Tibial nerve (tissue), 4 donors: ENCODE results near the gene IL31RA. TPM values are rescaled to one million over a fixed set of nuclear protein-coding genes. Genes with fewer than 3 reads are reported as not detected.

Experiments used
- DNase-seq, 2 donors: peaks; one replicate each; pipeline ENCODE4 v3.0.0-alpha.2; 2019; ENCODE audit warnings: low spot score in 2 of 2
- H3K27ac ChIP-seq, 4 donors: fragments of 200-600 bp; sonication (generic) in 3 of 4; one replicate each; pipeline ENCODE4 v1.5.1; 2017 to 2019; ENCODE audit warnings: mild to moderate bottlenecking in 1 of 4
- H3K27me3 ChIP-seq, 2 donors: fragments of 200-600 bp; sonication (generic) in 1 of 2; one replicate each; pipeline versions ENCODE4 v1.5.1 to v1.6.0; 2017 to 2019
- H3K36me3 ChIP-seq, 3 donors: fragments of 200-600 bp; sonication (generic); one replicate each; pipeline ENCODE4 v1.5.1; 2018 to 2019
- H3K4me1 ChIP-seq, 4 donors: fragments of 200-600 bp; sonication (generic) in 3 of 4; one replicate each; pipeline ENCODE4 v1.5.1; 2017 to 2019
- H3K4me3 ChIP-seq, 4 donors: fragments of 200-600 bp; sonication (generic) in 3 of 4; one replicate each; pipeline ENCODE4 v1.5.1; 2017 to 2019; ENCODE audit warnings: mild to moderate bottlenecking in 1 of 4, moderate library complexity in 1 of 4
- H3K9me3 ChIP-seq, 4 donors: fragments of 200-600 bp; sonication (generic) in 3 of 4; one replicate each; pipeline ENCODE4 v1.5.1; 2017 to 2019
- CTCF ChIP-seq, 5 experiments: fragments of 200-600 bp in 3 of 5; fragments of 450-650 bp in 2 of 5; sonication (generic) in 3 of 5; IDR thresholded peaks; one replicate each; pipeline ENCODE4 v1.5.1; 2016 to 2019; ENCODE audit warnings: antibody characterized with exemption in 5 of 5, mild to moderate bottlenecking in 3 of 5, moderate library complexity in 2 of 5
- EP300 ChIP-seq, 2 donors: sonication (generic); formaldehyde crosslinking; IDR thresholded peaks; one replicate each; pipeline ENCODE4 v1.6.1; 2017; ENCODE audit warnings: antibody characterized with exemption in 2 of 2, mild to moderate bottlenecking in 1 of 2
- POLR2A ChIP-seq, 2 donors: fragments of 450-650 bp; IDR thresholded peaks; one replicate each; pipeline ENCODE4 v1.6.1; 2017; ENCODE audit warnings: antibody characterized with exemption in 2 of 2, mild to moderate bottlenecking in 2 of 2, moderate library complexity in 2 of 2
- WGBS, 2 donors: methylation state at CpG; one replicate each; pipeline ENCODE4 v1.1.5; 2018; 5-methylcytosine and 5-hydroxymethylcytosine counted together
- small RNA-seq: library from RNA; depleted of rRNA; stranded (forward); fragments of <200 nt; gene quantifications from one replicate; pipeline ENCODE3, GENCODE V24; 2016
- total RNA-seq, 4 donors: library from RNA; depleted of rRNA; stranded (reverse); fragments of >200 nt; gene quantifications; one replicate each; pipeline ENCODE4 v1.1.0, GENCODE V29; 2016

The IL31RA gene
- total RNA-seq, 4 donors from 2014 or later, result 0.60 TPM; not detected in 3

GRCh38 chr5:55959208-55959607 is 108.1 kb downstream of the IL31RA start:
- Histone ChIP-seq H3K9me3 (no peaks in the 10 kb centered on the region), H3K4me1 (no peaks in the 10 kb centered on the region), H3K36me3 (peaks cover 8 to 86% (median 10%) of the 10 kb centered on the region in 3 donors), H3K4me3 (no peak overlapping the region), H3K27ac (no peak overlapping the region), H3K27me3 (no peaks in the 10 kb centered on the region)
- no peak for TF ChIP-seq CTCF (IDR thresholded peaks at IDR 0.05)
- no peak for TF ChIP-seq EP300 (IDR thresholded peaks at IDR 0.05)
- TF ChIP-seq POLR2A (IDR thresholded peaks at IDR 0.05), result no peak
- 96 to 97% methylated on average over 1 of the region's 1 CpG for WGBS, 2 donors
- no peak for DNase-seq

DNA sequence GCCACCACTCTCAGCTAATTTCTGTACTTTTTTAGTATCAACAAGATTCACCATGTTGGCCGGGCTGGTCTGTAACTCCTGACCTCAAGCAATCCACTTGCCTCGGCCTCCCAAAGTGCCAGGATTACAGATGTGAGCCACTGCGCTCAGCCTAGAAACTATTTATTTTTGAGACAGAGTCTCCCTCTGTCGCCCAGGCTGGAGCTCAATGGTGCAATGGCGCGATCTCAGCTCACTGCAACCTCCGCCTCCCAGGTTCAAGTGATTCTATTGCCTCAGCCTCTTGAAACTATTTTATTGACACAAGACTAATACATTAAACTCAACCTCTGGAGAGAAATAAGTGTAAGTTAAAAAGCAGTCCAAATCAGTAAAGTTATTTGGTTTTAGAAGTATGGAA is 109.6 kb downstream of the IL31RA start:
- Histone ChIP-seq H3K4me1 (peaks cover 0 to 7% (median 0%) of the 10 kb centered on the region in 4 donors), H3K27ac (no peak overlapping the region), H3K27me3 (no peaks in the 10 kb centered on the region), H3K4me3 (no peak overlapping the region), H3K9me3 (no peaks in the 10 kb centered on the region), H3K36me3 (peaks cover 0 to 70% (median 10%) of the 10 kb centered on the region in 3 donors)
- WGBS, 2 donors, result 97 to 98% methylated on average over 7 of the region's 7 CpGs
- DNase-seq, result no peak
- TF ChIP-seq EP300 (IDR thresholded peaks at IDR 0.05) (no peak), CTCF (IDR thresholded peaks at IDR 0.05) (no peak), POLR2A (IDR thresholded peaks at IDR 0.05) (no peak)

- no peak overlapping the region for H3K4me3 ChIP-seq
- no peak overlapping the region for H3K27ac ChIP-seq
- H3K36me3 ChIP-seq, result peaks cover 0 to 49% (median under 1%) of the 10 kb centered on the region in 3 donors
- no peaks in the 10 kb centered on the region for H3K9me3 ChIP-seq
- TF ChIP-seq POLR2A (IDR thresholded peaks at IDR 0.05), result no peak
- no peak for TF ChIP-seq EP300 (IDR thresholded peaks at IDR 0.05)
- TF ChIP-seq CTCF (IDR thresholded peaks at IDR 0.05), result no peak
- peaks cover 0 to 9% (median 0%) of the 10 kb centered on the region in 4 donors for H3K4me1 ChIP-seq
- WGBS, 2 donors, result 66 to 67% methylated on average over 6 of the region's 6 CpGs
- DNase-seq, result no peak
- no peaks in the 10 kb centered on the region for H3K27me3 ChIP-seq
Measured at GRCh38 chr5:55965525-55965924, 114.4 kb downstream of the IL31RA start.

- H3K4me3 ChIP-seq, result no peak overlapping the region
- H3K27me3 ChIP-seq, result no peaks in the 10 kb centered on the region
- peaks cover 0 to 47% (median 0%) of the 10 kb centered on the region in 3 donors for H3K36me3 ChIP-seq
- no peaks in the 10 kb centered on the region for H3K9me3 ChIP-seq
- H3K4me1 ChIP-seq, result peaks cover 0 to 16% (median 0%) of the 10 kb centered on the region in 4 donors
- H3K27ac ChIP-seq, result no peak overlapping the region
- no peak for TF ChIP-seq CTCF (IDR thresholded peaks at IDR 0.05)
- TF ChIP-seq POLR2A (IDR thresholded peaks at IDR 0.05), result no peak
- TF ChIP-seq EP300 (IDR thresholded peaks at IDR 0.05), result no peak
- DNase-seq, result no peak
Measured at GRCh38 chr5:55966284-55966683, 115.1 kb downstream of the IL31RA start.

GRCh38 chr5:55969956-55970355 is 118.8 kb downstream of the IL31RA start:
- TF ChIP-seq CTCF (IDR thresholded peaks at IDR 0.05) (no peak), EP300 (IDR thresholded peaks at IDR 0.05) (no peak), POLR2A (IDR thresholded peaks at IDR 0.05) (no peak)
- no peak for DNase-seq
- WGBS, 2 donors, result 18% methylated on average over 1 of the region's 1 CpG
- H3K36me3 ChIP-seq, result peaks cover 0 to 65% (median under 1%) of the 10 kb centered on the region in 3 donors
- H3K4me1 ChIP-seq, result peaks cover 0 to 29% (median 0%) of the 10 kb centered on the region in 4 donors
- H3K27me3 ChIP-seq, result no peaks in the 10 kb centered on the region
- no peak overlapping the region for H3K4me3 ChIP-seq
- no peak overlapping the region for H3K27ac ChIP-seq
- no peaks in the 10 kb centered on the region for H3K9me3 ChIP-seq

Small RNAs within 50 kb of the gene (small RNA-seq; reads per million reads assigned to genes)
- gene AC016596.1, result not detected

Other genes starting within 250 kb of the IL31RA start
- gene SLC38A9, start 139.0 kb upstream of the IL31RA start, total RNA-seq, result 10 to 100 TPM; 11.0 to 39.1 (median 23.6) TPM
- gene DDX4, start 113.3 kb upstream of the IL31RA start, total RNA-seq, result under 1 TPM in 1 of 4 donors, not detected in 3; 0.21 TPM
- gene IL6ST, start 143.6 kb downstream of the IL31RA start, total RNA-seq, result 100 to 1,000 TPM; 368 to 466 (median 413) TPM